Gastroesophageal sphincter (tissue), 3 donors: ENCODE data around the gene C12orf56.

ENCODE experiments used
- EP300 ChIP-seq: sonication (generic); formaldehyde crosslinking; IDR thresholded peaks from one replicate; pipeline ENCODE4 v1.6.1; 2017; ENCODE audit warnings: antibody characterized with exemption, mild to moderate bottlenecking
- POLR2A ChIP-seq, 2 donors: fragments of 450-650 bp; IDR thresholded peaks; one replicate each; pipeline ENCODE4 v1.6.1; 2017; ENCODE audit warnings: antibody characterized with exemption in 2 of 2, mild to moderate bottlenecking in 2 of 2, moderate library complexity in 1 of 2
- POLR2AphosphoS5 ChIP-seq: sonication (generic); formaldehyde crosslinking; IDR thresholded peaks from one replicate; pipeline ENCODE4 v1.6.1; 2017; ENCODE audit warnings: antibody characterized with exemption
- TF ChIP-seq, protein P1 (sequence below), 4 experiments: fragments of 200-600 bp in 2 of 4; fragments of 450-650 bp in 2 of 4; sonication (generic) in 1 of 4; IDR thresholded peaks; one replicate each; pipeline ENCODE4 v1.5.1; 2017 to 2019; ENCODE audit warnings: antibody characterized with exemption in 4 of 4, mild to moderate bottlenecking in 2 of 4, moderate library complexity in 2 of 4

DNA sequence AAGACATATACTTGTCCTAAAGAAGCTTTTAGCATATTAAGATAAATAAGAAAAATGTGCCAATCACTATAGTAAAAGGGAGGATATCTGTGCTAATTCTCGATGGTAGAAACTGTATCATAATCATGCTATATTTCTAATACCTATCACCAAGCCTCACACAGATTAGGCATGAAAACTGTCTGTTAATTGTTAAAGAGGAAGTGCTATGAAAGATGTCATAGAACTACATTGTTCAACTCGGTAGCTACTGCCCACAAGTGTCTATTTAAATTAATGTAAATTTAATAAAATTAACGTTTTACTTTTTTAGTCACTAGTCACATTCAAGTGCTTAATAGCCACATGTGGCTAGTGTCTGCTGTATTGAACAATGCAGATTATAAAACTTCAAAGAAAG, 90.9 kb downstream of the C12orf56 start:
- TF ChIP-seq, protein P1, sequence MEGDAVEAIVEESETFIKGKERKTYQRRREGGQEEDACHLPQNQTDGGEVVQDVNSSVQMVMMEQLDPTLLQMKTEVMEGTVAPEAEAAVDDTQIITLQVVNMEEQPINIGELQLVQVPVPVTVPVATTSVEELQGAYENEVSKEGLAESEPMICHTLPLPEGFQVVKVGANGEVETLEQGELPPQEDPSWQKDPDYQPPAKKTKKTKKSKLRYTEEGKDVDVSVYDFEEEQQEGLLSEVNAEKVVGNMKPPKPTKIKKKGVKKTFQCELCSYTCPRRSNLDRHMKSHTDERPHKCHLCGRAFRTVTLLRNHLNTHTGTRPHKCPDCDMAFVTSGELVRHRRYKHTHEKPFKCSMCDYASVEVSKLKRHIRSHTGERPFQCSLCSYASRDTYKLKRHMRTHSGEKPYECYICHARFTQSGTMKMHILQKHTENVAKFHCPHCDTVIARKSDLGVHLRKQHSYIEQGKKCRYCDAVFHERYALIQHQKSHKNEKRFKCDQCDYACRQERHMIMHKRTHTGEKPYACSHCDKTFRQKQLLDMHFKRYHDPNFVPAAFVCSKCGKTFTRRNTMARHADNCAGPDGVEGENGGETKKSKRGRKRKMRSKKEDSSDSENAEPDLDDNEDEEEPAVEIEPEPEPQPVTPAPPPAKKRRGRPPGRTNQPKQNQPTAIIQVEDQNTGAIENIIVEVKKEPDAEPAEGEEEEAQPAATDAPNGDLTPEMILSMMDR (IDR thresholded peaks at IDR 0.05): no peak
- no peak for TF ChIP-seq EP300
- TF ChIP-seq POLR2AphosphoS5: no peak
- no peak for TF ChIP-seq POLR2A (IDR thresholded peaks at IDR 0.05)
